Measurements from ENCODE around the gene UGT1A1.

The UGT1A1 gene

GRCh38 chr2:233816771-233817170 lies 56.7 kb downstream of the UGT1A1 start:
- H3K4me3 ChIP-seq (replicated peaks; ENCODE audit: low read depth, low read length), result no peak overlapping the region
- TF ChIP-seq, protein P1, sequence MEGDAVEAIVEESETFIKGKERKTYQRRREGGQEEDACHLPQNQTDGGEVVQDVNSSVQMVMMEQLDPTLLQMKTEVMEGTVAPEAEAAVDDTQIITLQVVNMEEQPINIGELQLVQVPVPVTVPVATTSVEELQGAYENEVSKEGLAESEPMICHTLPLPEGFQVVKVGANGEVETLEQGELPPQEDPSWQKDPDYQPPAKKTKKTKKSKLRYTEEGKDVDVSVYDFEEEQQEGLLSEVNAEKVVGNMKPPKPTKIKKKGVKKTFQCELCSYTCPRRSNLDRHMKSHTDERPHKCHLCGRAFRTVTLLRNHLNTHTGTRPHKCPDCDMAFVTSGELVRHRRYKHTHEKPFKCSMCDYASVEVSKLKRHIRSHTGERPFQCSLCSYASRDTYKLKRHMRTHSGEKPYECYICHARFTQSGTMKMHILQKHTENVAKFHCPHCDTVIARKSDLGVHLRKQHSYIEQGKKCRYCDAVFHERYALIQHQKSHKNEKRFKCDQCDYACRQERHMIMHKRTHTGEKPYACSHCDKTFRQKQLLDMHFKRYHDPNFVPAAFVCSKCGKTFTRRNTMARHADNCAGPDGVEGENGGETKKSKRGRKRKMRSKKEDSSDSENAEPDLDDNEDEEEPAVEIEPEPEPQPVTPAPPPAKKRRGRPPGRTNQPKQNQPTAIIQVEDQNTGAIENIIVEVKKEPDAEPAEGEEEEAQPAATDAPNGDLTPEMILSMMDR (IDR thresholded peaks at IDR 0.05; ENCODE audit: insufficient read depth, low read length, poor library complexity, severe bottlenecking), result no peak
- H3K36me3 ChIP-seq (ENCODE audit: control insufficient read depth, insufficient read depth, low read length), result no peaks in the 10 kb centered on the region
- DNase-seq (ENCODE audit: extremely low read depth, insufficient read length), result no peak
- H3K27me3 ChIP-seq (replicated peaks; ENCODE audit: control insufficient read depth, insufficient read depth, low read length), result 0 out of 2 replicates have a peak, but pooled peaks cover 2% of the 10 kb centered on the region

DNA sequence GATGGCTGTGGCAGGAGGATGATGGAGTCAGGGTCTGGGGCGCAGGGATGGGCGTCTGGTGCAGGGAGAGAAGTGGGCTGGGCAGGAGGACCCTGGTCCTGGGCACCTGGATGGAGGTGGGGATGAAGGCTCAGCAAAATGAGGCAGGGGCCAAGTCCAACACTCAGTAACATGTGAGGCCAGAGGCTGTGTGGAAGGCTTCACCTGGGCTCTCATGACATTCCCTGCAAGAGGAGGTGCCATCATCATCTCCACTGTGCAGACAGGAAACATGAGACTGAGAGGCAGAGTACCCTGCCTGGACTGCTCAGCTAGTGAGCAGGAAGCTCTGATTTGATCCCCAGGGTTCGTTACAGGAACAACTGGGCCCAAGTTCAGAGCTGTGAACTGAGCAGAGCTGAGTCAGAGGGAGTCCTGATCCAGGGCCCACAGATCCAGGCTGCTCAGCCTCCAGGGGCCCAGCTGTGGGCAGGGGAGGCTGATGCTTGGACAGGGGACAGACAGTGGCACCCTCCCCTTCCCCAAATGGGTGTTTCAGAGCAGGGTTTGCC lies 57.4 kb downstream of the UGT1A1 start:
- 0 out of 2 replicates have a peak, but pooled peaks cover 2% of the 10 kb centered on the region for H3K27me3 ChIP-seq (replicated peaks; ENCODE audit: control insufficient read depth, insufficient read depth, low read length)

GRCh38 chr2:233817995-233818638 lies 58.0 kb downstream of the UGT1A1 start:
- TF ChIP-seq, protein P1 (IDR thresholded peaks at IDR 0.05; ENCODE audit: insufficient read depth, low read length, poor library complexity, severe bottlenecking), result no peak
- H3K27me3 ChIP-seq (replicated peaks; ENCODE audit: control insufficient read depth, insufficient read depth, low read length), result peaks cover 2% of the 10 kb centered on the region; the same call in 1 of the 2 replicates
- no peak for DNase-seq (ENCODE audit: extremely low read depth, insufficient read length)
- H3K4me3 ChIP-seq (replicated peaks; ENCODE audit: low read depth, low read length), result no peak overlapping the region
- no peaks in the 10 kb centered on the region for H3K36me3 ChIP-seq (ENCODE audit: control insufficient read depth, insufficient read depth, low read length)

More for the DNA sequence above, 57.4 kb downstream of the UGT1A1 start:
- Histone ChIP-seq H3K4me3 (replicated peaks; ENCODE audit: low read depth, low read length) (no peak overlapping the region), H3K36me3 (ENCODE audit: control insufficient read depth, insufficient read depth, low read length) (no peaks in the 10 kb centered on the region)
- no peak for DNase-seq (ENCODE audit: extremely low read depth, insufficient read length)
- TF ChIP-seq, protein P1 (IDR thresholded peaks at IDR 0.05; ENCODE audit: insufficient read depth, low read length, poor library complexity, severe bottlenecking), result no peak

DNA sequence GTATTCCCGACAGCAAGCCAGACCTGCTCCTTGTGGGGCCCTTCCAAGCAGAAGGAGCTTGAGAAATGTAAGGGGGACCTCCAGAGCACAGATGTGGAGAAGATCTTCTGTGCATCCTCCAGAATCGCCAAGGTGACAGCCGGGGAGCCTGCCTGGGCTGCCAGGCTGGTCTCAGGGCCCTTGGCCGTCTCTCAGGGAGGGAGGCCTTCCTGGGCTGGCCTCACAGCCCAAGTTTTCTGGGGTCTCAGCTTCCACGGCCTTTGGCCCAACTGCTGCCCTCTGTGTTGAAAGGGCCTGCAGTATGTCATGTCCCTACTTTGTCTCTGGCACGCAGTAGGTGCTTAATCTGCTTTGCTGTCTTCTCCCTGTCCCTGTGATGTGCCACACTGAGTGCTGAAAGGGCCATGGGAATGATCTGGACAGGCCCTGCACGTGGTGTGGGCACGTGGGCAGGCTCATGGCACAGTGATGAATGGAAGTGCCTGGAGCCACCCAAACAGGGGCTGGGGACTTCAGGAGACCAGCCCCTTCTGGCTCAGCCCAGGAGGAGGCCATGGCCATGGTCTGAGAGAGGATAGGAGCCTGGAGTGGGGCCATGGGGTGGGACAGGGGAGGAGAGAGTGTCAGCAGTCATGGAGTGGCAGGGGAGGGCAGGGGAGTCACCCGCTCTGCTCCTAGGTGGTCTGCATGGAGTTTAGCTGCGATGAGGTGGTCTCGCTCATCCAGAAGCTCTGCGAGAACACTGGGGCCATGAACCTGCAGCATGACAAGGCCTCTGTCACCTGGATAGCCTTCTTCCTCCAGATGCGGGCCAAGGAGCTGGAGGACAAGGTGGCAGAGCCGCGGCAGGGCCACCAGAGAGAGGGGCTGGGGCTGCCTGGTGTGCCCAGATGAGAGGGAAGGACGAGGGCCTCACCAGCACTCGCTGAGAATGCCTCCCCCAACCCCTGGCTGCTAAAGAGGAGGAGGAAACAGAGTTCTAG lies 58.9 kb downstream of the UGT1A1 start:
- no peak for DNase-seq (ENCODE audit: extremely low read depth, insufficient read length)
- peaks cover 2% of the 10 kb centered on the region; the same call in 1 of the 2 replicates for H3K27me3 ChIP-seq (replicated peaks; ENCODE audit: control insufficient read depth, insufficient read depth, low read length)
- TF ChIP-seq, protein P1 (IDR thresholded peaks at IDR 0.05; ENCODE audit: insufficient read depth, low read length, poor library complexity, severe bottlenecking), result no peak
- H3K36me3 ChIP-seq (ENCODE audit: control insufficient read depth, insufficient read depth, low read length), result no peaks in the 10 kb centered on the region
- H3K4me3 ChIP-seq (replicated peaks; ENCODE audit: low read depth, low read length), result no peak overlapping the region

GRCh38 chr2:233819884-233820773 lies 60.1 kb downstream of the UGT1A1 start:
- Histone ChIP-seq H3K27me3 (replicated peaks; ENCODE audit: control insufficient read depth, insufficient read depth, low read length) (peaks cover 2% of the 10 kb centered on the region; the same call in 1 of the 2 replicates), H3K4me3 (replicated peaks; ENCODE audit: low read depth, low read length) (no peak overlapping the region), H3K36me3 (ENCODE audit: control insufficient read depth, insufficient read depth, low read length) (no peaks in the 10 kb centered on the region)
- DNase-seq (ENCODE audit: extremely low read depth, insufficient read length), result no peak
- TF ChIP-seq, protein P1 (IDR thresholded peaks at IDR 0.05; ENCODE audit: insufficient read depth, low read length, poor library complexity, severe bottlenecking), result no peak
